Neural progenitor cell (in vitro differentiated cells): Measurements from ENCODE around the gene PTPN4. TPM values are rescaled to one million over a fixed set of nuclear protein-coding genes. Genes with fewer than 3 reads are reported as not detected.
"Not testable (repeated sequence)": the region's sequence is repeated elsewhere in the genome, so short reads cannot be mapped to it uniquely, and the experiment has no call there.

Experiments used
- DNase-seq: peaks from one replicate; pipeline ENCODE4 v3.0.0-alpha.2; 2016; ENCODE audit warnings: low spot score
- H2AFZ ChIP-seq: fragments of 200-600 bp; sonication (generic); replicated peaks from 2 replicates; pipeline ENCODE4 v1.6.1; 2016; ENCODE audit warnings: antibody characterized with exemption
- H3F3A ChIP-seq: fragments of 200-600 bp; sonication (generic); 2 replicates; pipeline ENCODE4 v1.6.1; 2016; ENCODE audit warnings: antibody characterized with exemption, low read depth
- H3K27ac ChIP-seq: fragments of 200-600 bp; sonication (generic); 2 replicates; pipeline ENCODE4 v1.5.1; 2016; ENCODE audit warnings: mild to moderate bottlenecking
- H3K27me3 ChIP-seq: fragments of 200-600 bp; sonication (generic); 2 replicates; pipeline ENCODE4 v1.6.1; 2016; ENCODE audit warnings: mild to moderate bottlenecking, moderate library complexity
- H3K36me3 ChIP-seq: fragments of 200-600 bp; sonication (generic); 2 replicates; pipeline ENCODE4 v1.5.1; 2016
- H3K4me1 ChIP-seq: fragments of 200-600 bp; sonication (generic); 2 replicates; pipeline ENCODE4 v1.6.1; 2016; ENCODE audit warnings: mixed run types
- H3K4me2 ChIP-seq: fragments of 200-600 bp; sonication (generic); 2 replicates; pipeline ENCODE4 v1.6.1; 2016
- H3K4me3 ChIP-seq: fragments of 200-600 bp; sonication (generic); 2 replicates; pipeline ENCODE4 v1.5.1; 2016
- H3K79me2 ChIP-seq: fragments of 200-600 bp; sonication (generic); 2 replicates; pipeline ENCODE4 v1.6.1; 2016; ENCODE audit warnings: low read depth
- H3K9ac ChIP-seq: fragments of 200-600 bp; sonication (generic); 2 replicates; pipeline ENCODE4 v1.6.1; 2016
- H3K9me3 ChIP-seq: fragments of 200-600 bp; sonication (generic); 2 replicates; pipeline ENCODE4 v1.5.1; 2016; ENCODE audit warnings: low read depth
- H4K20me1 ChIP-seq: fragments of 200-600 bp; sonication (generic); 2 replicates; pipeline ENCODE4 v1.6.1; 2016; ENCODE audit warnings: low read depth
- H3K27ac Mint-ChIP-seq: 3 replicates; pipeline ENCODE4 v1.8.0; 2021; ENCODE audit warnings: mixed read lengths
- H3K27me3 Mint-ChIP-seq: 2 replicates; pipeline ENCODE4 v1.8.0; 2022; ENCODE audit warnings: low read depth, mild to moderate bottlenecking, inconsistent platforms, moderate library complexity, mixed read lengths; ENCODE audit not compliant: insufficient read depth
- H3K36me3 Mint-ChIP-seq: 3 replicates; pipeline ENCODE4 v1.8.0; 2021; ENCODE audit warnings: mixed read lengths
- H3K4me1 Mint-ChIP-seq: 3 replicates; pipeline ENCODE4 v1.8.0; 2021; ENCODE audit warnings: mixed read lengths
- H3K4me3 Mint-ChIP-seq: 3 replicates; pipeline ENCODE4 v1.8.0; 2021; ENCODE audit warnings: mild to moderate bottlenecking, moderate library complexity, mixed read lengths
- H3K9me3 Mint-ChIP-seq: 3 replicates; pipeline ENCODE4 v1.8.0; 2020; ENCODE audit warnings: mixed read lengths
- CTCF ChIP-seq: fragments of 200-600 bp; sonication (generic); IDR thresholded peaks from 2 replicates; pipeline ENCODE4 v1.5.1; 2017; ENCODE audit warnings: antibody characterized with exemption, mild to moderate bottlenecking
- EZH2 ChIP-seq: fragments of 200-600 bp; sonication (generic); IDR thresholded peaks from 2 replicates; pipeline ENCODE4 v1.6.1; 2017; ENCODE audit warnings: antibody characterized with exemption, mild to moderate bottlenecking, moderate library complexity
- EZH2phosphoT487 ChIP-seq: fragments of 200-600 bp; sonication (generic); IDR thresholded peaks from 2 replicates; pipeline ENCODE4 v1.6.1; 2017; ENCODE audit warnings: antibody characterized with exemption
- total RNA-seq: library from RNA; depleted of rRNA; stranded (reverse); fragments of >200 nt; gene quantifications from 2 replicates; pipeline ENCODE4 v1.2.3, GENCODE V29; 2015; ENCODE audit warnings: low replicate concordance

The PTPN4 gene
- total RNA-seq, 1 donor from 2014 or later, result 51.8 TPM

- peaks cover 9% of the 10 kb centered on the region for H3K4me1 Mint-ChIP-seq
- TF ChIP-seq EZH2phosphoT487, result no peak
- TF ChIP-seq EZH2, result no peak
- no peak for TF ChIP-seq CTCF
- peaks cover 34% of the 10 kb centered on the region for H4K20me1 ChIP-seq
- no peak overlapping the region for H3K4me3 Mint-ChIP-seq
- peaks cover 4% of the 10 kb centered on the region for H3F3A ChIP-seq
- DNase-seq, result no peak
- no peak overlapping the region for H3K4me2 ChIP-seq
- H3K27ac ChIP-seq, result no peak overlapping the region
- no peak overlapping the region for H3K9ac ChIP-seq
- peaks cover 53% of the 10 kb centered on the region for H3K36me3 Mint-ChIP-seq
- H3K9me3 ChIP-seq, result no peaks in the 10 kb centered on the region
- H3K9me3 Mint-ChIP-seq, result peaks cover 34% of the 10 kb centered on the region
- no peaks in the 10 kb centered on the region for H3K27me3 ChIP-seq
- H3K27me3 Mint-ChIP-seq, result peaks cover 2% of the 10 kb centered on the region
- H2AFZ ChIP-seq, result no peak overlapping the region
- H3K4me1 ChIP-seq, result peaks cover 13% of the 10 kb centered on the region
- no peak overlapping the region for H3K27ac Mint-ChIP-seq
- no peak overlapping the region for H3K4me3 ChIP-seq
- H3K79me2 ChIP-seq, result peaks cover 100% of the 10 kb centered on the region
- peaks cover 12% of the 10 kb centered on the region for H3K36me3 ChIP-seq
Measured at GRCh38 chr2:120018549-120018948, 258.8 kb downstream of the PTPN4 start.

- H3K9me3 Mint-ChIP-seq, result peaks cover 50% of the 10 kb centered on the region
- peaks cover 2% of the 10 kb centered on the region for H3K27me3 Mint-ChIP-seq
- no peak for DNase-seq
- Histone ChIP-seq H3F3A (no peaks in the 10 kb centered on the region), H3K79me2 (peaks cover 99% of the 10 kb centered on the region), H3K36me3 (peaks cover 18% of the 10 kb centered on the region), H3K9me3 (peaks cover 9% of the 10 kb centered on the region), H3K4me2 (no peak overlapping the region), H2AFZ (no peak overlapping the region), H3K9ac (no peak overlapping the region), H3K27me3 (no peaks in the 10 kb centered on the region), H3K27ac (no peak overlapping the region), H3K4me3 (no peak overlapping the region), H3K4me1 (peaks cover 5% of the 10 kb centered on the region), H4K20me1 (peaks cover 22% of the 10 kb centered on the region)
- TF ChIP-seq EZH2 (no peak), EZH2phosphoT487 (no peak), CTCF (no peak)
- no peak overlapping the region for H3K4me3 Mint-ChIP-seq
- no peaks in the 10 kb centered on the region for H3K4me1 Mint-ChIP-seq
- H3K36me3 Mint-ChIP-seq, result peaks cover 63% of the 10 kb centered on the region
- H3K27ac Mint-ChIP-seq, result no peak overlapping the region
Measured at GRCh38 chr2:120020554-120020953, 260.8 kb downstream of the PTPN4 start.

- not testable (repeated sequence) for H3K27ac Mint-ChIP-seq, H3K4me3 Mint-ChIP-seq, H3K27me3 Mint-ChIP-seq, H2AFZ ChIP-seq, H3K4me1 ChIP-seq, H3K27ac ChIP-seq, H3K9ac ChIP-seq, H3K4me1 Mint-ChIP-seq, H3F3A ChIP-seq, DNase-seq, H3K27me3 ChIP-seq, H3K4me3 ChIP-seq, H3K4me2 ChIP-seq
- H3K79me2 ChIP-seq, result peaks cover 99% of the 10 kb centered on the region
- peaks cover 29% of the 10 kb centered on the region for H3K36me3 ChIP-seq
- peaks cover 57% of the 10 kb centered on the region for H3K9me3 Mint-ChIP-seq
- H3K36me3 Mint-ChIP-seq, result peaks cover 68% of the 10 kb centered on the region
- H4K20me1 ChIP-seq, result peaks cover 20% of the 10 kb centered on the region
- peaks cover 13% of the 10 kb centered on the region for H3K9me3 ChIP-seq
Measured at GRCh38 chr2:120022505-120022904, 262.8 kb downstream of the PTPN4 start.

- H3K36me3 Mint-ChIP-seq, result peaks cover 63% of the 10 kb centered on the region
- no peaks in the 10 kb centered on the region for H3K4me1 Mint-ChIP-seq
- H3K9me3 Mint-ChIP-seq, result peaks cover 59% of the 10 kb centered on the region
Measured at GRCh38 chr2:120026890-120027289, 267.2 kb downstream of the PTPN4 start.

More at GRCh38 chr2:120026890-120027289, 267.2 kb downstream of the PTPN4 start:
- Histone ChIP-seq H2AFZ (no peak overlapping the region), H3K4me1 (no peaks in the 10 kb centered on the region), H3K27me3 (no peaks in the 10 kb centered on the region), H4K20me1 (peaks cover 16% of the 10 kb centered on the region), H3K9me3 (peaks cover 13% of the 10 kb centered on the region), H3F3A (no peaks in the 10 kb centered on the region), H3K9ac (no peak overlapping the region), H3K27ac (no peak overlapping the region), H3K4me2 (no peak overlapping the region), H3K36me3 (peaks cover 21% of the 10 kb centered on the region), H3K79me2 (peaks cover 75% of the 10 kb centered on the region), H3K4me3 (no peak overlapping the region)
- TF ChIP-seq EZH2phosphoT487 (no peak), CTCF (peak; percentile 31), EZH2 (no peak)
- peaks cover 8% of the 10 kb centered on the region for H3K27me3 Mint-ChIP-seq
- no peak overlapping the region for H3K27ac Mint-ChIP-seq
- no peak for DNase-seq
- no peak overlapping the region for H3K4me3 Mint-ChIP-seq
